NCI-H2081 (cell line): ENCODE measurements around the gene BRD3.

Source experiments
- DNase-seq, 2 experiments: peaks; one replicate each; lab custom pipeline; 2025; lab: John Stamatoyannopoulos, UW

The BRD3 gene

GRCh38 chr9:134054891-134055811, 12.7 kb downstream of the BRD3 start:
- DNase-seq: no peak

GRCh38 chr9:134053941-134054761, 13.7 kb downstream of the BRD3 start:
- DNase-seq: no peak

DNA sequence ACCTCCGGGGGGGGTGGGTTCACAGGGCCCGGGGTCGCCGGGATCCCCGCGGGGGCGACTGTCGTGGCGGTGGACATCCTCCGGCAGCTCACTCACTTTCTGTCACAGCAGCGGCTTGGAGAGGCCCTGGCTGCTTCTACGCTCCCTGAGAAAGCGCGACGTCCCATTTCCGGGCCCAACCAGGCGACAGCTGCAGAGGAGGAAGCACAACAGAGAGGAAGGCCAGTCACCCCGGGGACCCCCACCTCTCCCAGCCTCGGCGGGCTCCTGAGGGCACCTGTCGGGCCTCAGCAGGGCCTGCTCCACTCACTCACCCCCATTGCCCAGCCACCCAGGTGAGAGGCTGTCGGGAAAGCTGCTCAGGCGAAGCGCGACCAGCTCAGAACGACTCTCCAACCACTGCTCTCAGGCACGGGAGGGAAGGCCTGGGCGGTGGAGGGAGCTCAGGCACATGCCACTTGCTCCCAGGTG, 14.4 kb downstream of the BRD3 start:
- DNase-seq: no peak

DNA sequence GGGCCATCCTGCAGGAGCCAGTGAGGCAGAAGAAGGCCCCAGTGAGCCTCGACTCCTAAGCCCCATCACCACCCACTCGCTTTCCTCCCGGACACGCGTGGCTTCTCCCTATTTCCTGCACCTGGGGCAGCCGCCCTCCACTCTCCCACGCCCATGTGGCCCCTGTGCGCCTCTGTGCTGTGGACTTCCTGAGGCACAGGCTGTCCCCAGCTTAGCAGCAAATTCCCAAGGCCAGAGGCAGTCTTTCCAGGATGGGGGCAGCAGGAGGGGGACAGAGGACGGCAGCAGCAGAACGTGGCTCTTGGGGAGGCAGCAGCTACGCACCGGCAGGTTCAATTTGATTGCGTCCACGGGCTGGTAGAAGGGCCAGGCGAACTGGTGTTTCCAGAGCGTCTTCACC, 14.9 kb downstream of the BRD3 start:
- DNase-seq: no peak

DNA sequence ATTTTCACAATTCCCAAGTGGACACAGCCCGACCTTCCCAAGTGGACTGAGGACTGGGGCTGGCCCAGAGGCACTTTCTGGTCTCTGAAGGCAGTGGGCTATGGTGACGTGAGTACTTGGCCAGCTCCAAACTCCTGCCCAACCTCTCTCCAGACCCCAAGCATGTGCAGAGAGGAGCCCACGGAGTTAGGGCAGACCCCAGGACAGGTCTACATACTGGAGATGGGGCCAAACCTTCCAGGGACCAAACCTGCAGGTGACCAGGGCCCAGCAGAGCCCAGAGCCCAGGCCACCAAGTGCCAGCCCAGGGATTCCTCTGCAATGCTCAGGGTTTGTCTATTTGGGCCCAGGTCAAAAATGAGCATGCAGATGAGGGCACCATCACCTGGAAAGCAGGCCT, 15.3 kb downstream of the BRD3 start:
- DNase-seq: no peak

- DNase-seq: no peak
Observed at GRCh38 chr9:134051319-134051718, 16.5 kb downstream of the BRD3 start.

- DNase-seq: no peak
Observed at GRCh38 chr9:134050726-134051125, 17.1 kb downstream of the BRD3 start.

DNA sequence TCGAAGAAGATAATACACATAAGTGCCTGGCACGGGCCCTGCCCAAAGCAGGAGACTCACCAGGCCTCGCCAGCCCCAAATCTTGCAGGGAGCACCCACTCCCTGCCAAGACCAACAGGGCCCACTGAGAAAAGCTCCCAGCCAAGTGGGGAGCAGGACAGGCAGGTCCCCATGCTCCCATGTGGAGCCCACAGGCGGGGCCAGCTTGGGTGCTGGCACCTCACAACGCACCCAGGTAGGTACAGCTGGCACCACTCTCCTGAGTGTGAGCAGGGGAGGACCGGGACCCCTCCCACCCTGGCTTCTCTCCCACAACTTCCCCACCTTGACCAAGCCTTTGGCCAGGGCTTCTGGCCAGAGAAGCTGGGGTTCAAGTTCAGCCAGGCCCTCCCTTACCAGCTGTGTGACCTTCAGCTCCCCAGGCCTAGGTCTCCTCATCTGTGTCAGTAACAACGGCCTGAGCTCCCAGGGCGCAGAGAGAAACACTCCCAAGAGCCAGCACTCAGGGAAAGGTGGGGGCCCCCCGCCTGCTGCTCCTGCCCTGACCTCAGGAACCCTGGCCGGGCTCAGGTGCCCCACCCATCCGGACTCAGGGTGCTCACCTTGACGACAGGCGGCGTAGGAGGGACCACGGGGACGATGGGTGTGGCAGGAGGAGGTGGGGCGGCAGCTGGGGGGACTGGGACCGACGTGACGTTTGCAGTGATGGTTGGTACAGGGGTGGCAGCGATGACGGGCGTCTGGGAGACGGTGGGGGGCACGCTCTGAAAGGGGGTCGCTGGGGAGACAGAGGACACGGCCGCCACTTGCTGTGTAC, 17.8 kb downstream of the BRD3 start:
- no peak for DNase-seq

- no peak for DNase-seq
Observed at GRCh38 chr9:134049236-134049635, 18.6 kb downstream of the BRD3 start.

- DNase-seq: no peak
Observed at GRCh38 chr9:134048582-134048968, 19.3 kb downstream of the BRD3 start.

DNA sequence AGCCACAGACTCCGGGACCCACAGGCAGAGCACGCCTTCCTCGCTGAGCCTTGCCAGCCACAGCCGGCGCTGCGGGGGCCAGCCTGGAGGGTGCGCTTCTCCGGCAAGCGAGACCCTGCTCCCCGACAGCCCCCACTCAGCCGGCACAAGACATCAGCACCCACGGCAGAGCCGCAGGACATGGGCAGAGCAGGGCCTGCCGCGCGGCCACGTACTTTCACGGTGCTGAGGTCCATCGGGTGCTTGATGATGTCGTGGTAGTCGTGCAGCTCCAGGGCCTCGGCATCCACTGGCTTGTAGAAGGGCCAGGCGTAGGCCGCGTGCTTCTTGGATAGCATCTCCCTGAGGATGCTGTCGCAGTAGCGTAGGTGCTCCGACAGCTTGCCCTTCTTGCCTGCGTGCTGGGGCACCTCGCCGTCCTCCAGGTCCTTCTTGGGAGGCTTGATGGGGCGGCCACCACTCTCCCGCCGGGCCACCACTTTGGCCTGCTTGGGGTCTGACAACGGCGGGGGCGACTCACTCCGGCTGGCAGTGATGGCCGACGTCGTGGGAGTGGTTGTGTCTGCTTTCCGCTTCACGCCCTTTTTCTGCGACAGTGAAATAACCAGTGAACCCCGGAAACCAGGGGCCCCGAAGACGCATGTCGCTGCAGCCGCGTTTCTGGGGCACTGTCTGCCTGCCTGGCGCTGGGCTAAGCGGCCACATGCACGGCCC, 19.8 kb downstream of the BRD3 start:
- no peak for DNase-seq

GRCh38 chr9:134046894-134047681, 20.7 kb downstream of the BRD3 start:
- no peak for DNase-seq

GRCh38 chr9:134045841-134046544, 21.8 kb downstream of the BRD3 start:
- DNase-seq: no peak

DNA sequence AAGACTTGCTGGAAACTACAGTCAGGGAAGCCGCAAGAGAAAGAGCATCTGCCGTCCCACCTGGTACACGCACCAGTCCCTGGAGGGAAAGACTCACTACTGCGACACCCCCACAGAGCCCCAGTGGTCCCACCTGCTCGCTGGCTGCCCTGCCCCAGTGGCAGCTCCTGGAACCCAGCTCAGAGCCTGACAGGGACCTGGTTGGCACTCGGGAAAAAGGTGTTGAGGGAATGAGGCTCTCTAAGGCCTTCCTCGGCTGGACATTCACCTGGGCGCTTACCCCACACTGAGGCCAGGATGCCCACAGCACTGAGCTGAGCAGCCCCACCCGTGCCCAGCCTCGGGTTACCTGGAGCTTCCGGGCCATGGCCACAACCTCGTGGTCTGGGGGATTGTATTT, 22.9 kb downstream of the BRD3 start:
- DNase-seq: no peak

DNA sequence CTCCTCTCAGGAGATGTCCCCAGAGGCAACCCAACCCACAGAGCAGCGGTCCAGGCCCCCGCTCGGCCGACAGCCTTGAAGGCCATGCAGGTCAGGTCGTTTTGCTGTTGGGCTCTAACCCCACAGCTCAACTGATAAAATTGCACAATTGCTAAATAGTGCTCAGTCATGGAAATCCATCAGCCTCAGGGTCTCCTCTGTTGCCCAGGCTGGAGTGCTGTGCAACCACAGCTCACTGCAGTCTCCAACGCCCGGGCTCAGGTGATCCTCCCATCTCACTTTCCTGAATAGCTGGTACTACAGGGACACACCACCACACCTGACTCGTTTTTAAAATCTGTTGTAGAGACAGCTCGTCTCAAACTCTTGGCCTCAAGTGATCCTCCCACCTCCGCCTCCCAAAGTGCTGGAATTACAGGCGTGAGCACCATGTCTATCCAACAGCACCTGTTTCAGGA, 24.3 kb downstream of the BRD3 start:
- no peak for DNase-seq

DNA sequence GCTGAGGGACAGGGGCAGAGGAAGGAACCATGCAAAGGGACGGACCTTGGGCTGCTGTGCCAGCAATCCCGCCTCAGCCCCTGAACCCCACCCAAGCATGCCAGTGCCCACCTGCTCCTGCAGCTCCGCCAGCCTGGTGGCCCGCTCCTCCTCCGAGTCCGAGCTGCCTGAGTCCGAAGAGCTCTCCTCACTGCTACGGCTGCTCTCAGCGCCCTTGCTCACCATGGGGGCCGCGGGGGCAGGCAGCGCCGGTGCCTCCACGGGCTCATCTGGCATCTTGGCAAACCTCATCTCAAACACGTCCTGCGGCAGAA, 26.2 kb downstream of the BRD3 start:
- DNase-seq: no peak

- no peak for DNase-seq
Observed at GRCh38 chr9:134040781-134041648, 26.8 kb downstream of the BRD3 start.

DNA sequence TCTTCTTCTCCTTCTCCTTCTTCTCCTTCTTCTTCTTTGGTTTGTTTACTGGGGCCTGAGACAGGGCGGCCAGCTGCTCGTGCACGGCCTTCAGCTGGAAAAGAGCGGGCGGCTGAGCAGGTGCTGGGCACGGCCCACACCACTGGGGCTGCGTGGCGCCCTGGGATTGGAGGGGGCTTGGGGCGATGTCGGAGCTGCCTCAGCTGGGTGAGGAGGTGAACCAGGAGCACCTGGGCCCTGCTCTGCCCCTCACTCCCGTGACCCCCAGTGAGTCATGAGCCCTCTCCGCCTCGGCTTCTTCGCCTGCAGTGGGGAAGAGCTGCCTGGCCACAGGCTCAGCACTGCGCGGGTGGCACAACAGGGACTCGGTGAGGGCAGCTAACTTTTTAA, 27.7 kb downstream of the BRD3 start:
- no peak for DNase-seq
